ENCODE data around the gene PNMA6E.
"Not testable (repeated sequence)": the region's sequence is repeated elsewhere in the genome, so short reads cannot be mapped to it uniquely, and the experiment has no call there.

PNMA6E gene

DNA sequence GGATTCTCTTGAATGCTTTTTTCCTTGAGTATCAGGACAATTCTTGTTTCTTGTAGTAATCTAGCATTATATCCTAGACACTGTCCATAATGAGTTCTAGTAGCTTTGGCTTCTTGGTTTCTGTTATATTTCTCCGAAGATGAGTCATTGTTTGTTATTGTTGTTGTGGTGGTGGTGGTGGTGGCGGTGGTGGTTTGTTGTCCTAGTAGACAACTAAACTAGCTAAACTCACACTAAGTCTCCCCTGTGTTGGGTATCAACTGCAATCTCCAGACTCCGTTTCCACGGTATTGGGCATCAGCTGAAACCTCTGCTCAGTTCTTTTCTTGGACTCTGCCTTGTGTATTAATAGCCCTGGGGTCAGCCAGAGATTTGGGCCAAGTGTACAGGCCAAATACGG, 3.2 kb upstream of the PNMA6E start:
- H3K27ac Mint-ChIP-seq; H3K9me3 Mint-ChIP-seq; H3K36me3 Mint-ChIP-seq; H3K4me1 Mint-ChIP-seq; DNase-seq (ENCODE audit: low spot score in 2 of 2); H3K4me3 Mint-ChIP-seq: not testable (repeated sequence)
- peak; percentile 40 for ATAC-seq

DNA sequence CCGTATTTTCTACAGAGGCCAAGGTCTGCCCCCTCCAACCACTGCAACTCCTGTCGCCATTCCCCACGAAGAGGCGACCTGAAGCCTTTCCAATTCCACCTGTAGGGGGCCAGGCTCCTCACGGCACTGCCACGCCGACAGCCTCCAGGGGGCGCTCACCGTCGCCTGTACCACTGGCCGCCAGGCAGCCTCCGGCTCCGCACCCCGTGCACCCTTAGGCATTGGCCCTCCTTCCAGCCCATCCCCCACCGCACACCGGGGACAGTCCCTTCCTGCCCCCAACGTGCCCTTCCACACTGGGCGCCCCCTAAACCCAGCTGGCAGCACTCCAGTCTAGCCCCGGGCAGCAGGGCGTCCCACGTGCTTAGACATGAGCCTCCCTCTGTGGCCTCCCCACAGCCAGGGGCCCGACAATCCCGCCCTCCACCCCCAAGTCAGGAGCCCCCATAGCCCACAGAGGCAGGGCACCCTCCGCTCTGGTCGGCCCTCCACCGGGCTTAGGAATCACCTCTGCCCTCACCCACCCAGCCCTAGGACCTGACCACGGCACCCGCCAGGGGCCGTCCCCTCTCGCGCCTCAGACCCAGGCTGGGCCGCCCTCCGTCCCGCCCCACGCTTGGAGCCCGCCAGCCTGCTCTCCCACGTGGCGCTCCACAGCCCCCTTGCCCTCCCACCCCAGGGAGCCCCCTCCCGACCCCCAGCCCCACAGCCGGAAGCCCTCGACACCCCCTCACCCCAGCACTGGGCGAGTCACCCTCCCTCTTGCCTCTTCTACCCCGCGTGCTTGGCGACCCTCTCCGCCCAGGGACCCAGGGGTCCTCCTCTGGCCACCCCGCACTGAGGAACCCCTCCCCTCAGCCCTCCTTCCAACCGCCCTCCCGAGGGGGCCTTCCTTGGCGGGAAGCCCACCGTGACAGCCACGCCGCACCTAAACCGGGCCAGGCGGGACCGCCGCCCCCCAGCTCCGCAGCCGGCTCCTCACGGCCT, 711 bp downstream of the PNMA6E start:
- DNase-seq (ENCODE audit: low spot score in 2 of 2) (peak; percentile 56 to 70), ATAC-seq (peak; percentile 78)
- no peak overlapping the region for H3K4me3 Mint-ChIP-seq
- H3K9me3 Mint-ChIP-seq: no peaks in the 10 kb centered on the region
- H3K4me1 Mint-ChIP-seq: peaks cover 7% of the 10 kb centered on the region
- H3K27ac Mint-ChIP-seq: no peak overlapping the region
- H3K36me3 Mint-ChIP-seq: no peaks in the 10 kb centered on the region

DNA sequence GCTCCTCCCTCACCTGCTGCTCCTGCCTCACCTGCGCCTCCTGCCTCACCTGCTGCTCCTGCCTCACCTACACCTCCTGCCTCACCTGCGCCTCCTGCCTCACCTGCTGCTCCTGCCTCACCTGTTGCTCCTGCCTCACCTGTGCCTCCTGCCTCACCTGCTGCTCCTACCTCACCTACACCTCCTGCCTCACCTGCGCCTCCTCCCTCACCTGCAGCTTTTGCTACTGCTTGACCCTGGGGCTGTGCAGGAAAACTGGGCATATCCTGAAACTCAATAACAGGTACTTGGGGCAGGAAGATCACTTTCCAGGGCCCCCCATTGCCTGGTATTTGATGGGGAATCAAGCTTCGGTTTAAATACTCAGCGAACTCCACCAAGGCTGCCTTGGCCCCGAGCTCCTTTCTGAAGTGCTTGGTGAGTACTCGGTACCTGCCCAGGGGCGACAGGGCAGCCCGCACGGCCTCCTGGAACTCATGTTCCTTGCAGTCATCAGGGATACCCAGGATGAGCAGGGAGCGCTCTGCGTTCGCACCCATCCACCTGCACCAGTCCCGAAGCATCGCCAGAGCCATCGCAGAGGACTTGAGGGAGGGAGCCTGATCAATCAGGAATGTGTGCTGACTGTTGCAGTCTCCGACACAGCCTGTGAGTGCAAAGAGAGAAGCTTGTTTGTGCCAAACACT, 2.7 kb downstream of the PNMA6E start:
- peaks cover 19% of the 10 kb centered on the region for H3K4me1 Mint-ChIP-seq
- ATAC-seq (no peak), DNase-seq (ENCODE audit: low spot score in 2 of 2) (no peak)
- no peak overlapping the region for H3K4me3 Mint-ChIP-seq
- H3K27ac Mint-ChIP-seq: no peak overlapping the region
- H3K9me3 Mint-ChIP-seq: no peaks in the 10 kb centered on the region
- no peaks in the 10 kb centered on the region for H3K36me3 Mint-ChIP-seq

DNA sequence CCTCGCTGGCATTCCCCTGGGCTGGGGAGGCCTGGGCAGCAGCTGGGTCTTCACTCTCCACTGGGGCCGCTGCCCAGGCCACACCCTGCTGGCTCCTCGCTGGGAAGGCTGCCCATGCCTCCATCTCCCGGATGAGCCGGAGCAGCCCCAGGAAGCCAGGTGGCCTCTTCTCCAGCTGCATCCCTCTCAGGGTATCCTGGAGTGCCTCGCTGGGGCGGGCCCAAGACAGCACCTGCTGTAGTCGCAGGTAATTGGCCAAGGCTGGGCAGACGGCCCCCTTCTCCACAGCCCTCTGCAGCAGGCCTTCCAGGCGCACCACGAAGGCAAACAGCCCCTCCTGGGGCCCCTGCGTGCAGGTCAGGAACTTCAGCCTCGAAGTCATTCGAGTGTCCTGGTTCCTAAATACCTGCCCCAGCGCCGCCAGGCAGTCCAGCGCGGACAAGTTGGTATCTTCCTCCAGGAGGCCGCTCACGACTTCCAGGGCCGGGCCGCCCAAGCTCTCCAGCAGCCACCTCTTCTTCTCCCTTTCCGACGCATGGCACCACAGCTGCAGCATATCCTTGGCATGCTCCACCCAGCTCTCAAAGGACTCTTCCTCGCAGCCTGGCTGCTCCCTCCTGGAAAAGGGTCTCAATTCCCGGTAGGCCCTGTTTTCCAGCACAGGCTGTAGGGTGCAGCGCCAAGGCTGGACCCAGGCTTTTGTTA, 3.7 kb downstream of the PNMA6E start:
- no peak for ATAC-seq
- DNase-seq (ENCODE audit: low spot score in 2 of 2): no peak
- H3K36me3 Mint-ChIP-seq: no peaks in the 10 kb centered on the region
- H3K4me1 Mint-ChIP-seq: peaks cover 19% of the 10 kb centered on the region
- H3K9me3 Mint-ChIP-seq: no peaks in the 10 kb centered on the region
- no peak overlapping the region for H3K4me3 Mint-ChIP-seq
- H3K27ac Mint-ChIP-seq: no peak overlapping the region

DNA sequence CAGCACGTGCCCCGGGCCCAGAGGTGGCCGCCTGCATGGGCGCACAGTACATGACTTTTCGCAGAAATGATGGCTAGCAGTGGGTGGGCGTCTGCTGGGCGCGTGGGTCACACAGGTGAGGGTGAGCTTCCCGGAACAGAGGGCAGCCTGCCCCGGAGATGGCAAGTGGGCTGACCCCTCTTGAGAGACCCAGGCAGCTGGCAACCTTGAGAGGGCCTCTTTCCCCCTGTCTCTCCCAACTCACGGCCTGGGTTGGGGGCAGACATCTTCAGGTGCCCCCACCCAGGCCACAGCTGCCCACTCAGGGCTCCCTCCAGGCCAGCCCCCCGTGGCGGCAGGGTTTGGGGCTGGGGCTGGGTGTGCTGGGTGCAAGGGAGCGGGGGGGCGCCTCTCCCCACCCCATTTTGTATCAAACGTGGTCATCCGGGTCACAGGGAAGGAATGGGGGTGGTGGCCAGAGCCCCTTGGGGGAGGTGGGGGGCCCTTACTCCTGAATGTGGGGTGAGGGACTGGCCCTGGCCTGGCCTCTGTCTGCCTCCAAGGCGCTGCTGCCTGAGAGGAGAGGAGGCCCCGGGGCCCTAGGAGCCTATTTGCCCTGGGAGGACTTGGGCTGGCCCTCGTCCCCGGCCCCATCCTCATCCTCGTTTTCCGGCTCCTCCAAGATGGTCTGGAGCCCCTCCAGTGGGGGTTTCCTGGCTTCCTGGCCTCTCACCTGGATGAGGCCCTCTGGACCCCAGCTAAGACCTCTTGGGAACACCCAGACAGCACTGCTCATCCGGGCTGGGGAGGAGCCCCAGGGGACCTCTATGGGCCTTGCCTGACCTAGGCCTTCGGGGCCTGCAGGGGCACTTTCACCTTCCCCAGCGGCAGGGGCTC, 4.6 kb downstream of the PNMA6E start:
- no peak overlapping the region for H3K4me3 Mint-ChIP-seq
- no peaks in the 10 kb centered on the region for H3K9me3 Mint-ChIP-seq
- no peaks in the 10 kb centered on the region for H3K36me3 Mint-ChIP-seq
- H3K27ac Mint-ChIP-seq: no peak overlapping the region
- peaks cover 19% of the 10 kb centered on the region for H3K4me1 Mint-ChIP-seq
- DNase-seq (ENCODE audit: low spot score in 2 of 2) (no peak), ATAC-seq (no peak)

DNA sequence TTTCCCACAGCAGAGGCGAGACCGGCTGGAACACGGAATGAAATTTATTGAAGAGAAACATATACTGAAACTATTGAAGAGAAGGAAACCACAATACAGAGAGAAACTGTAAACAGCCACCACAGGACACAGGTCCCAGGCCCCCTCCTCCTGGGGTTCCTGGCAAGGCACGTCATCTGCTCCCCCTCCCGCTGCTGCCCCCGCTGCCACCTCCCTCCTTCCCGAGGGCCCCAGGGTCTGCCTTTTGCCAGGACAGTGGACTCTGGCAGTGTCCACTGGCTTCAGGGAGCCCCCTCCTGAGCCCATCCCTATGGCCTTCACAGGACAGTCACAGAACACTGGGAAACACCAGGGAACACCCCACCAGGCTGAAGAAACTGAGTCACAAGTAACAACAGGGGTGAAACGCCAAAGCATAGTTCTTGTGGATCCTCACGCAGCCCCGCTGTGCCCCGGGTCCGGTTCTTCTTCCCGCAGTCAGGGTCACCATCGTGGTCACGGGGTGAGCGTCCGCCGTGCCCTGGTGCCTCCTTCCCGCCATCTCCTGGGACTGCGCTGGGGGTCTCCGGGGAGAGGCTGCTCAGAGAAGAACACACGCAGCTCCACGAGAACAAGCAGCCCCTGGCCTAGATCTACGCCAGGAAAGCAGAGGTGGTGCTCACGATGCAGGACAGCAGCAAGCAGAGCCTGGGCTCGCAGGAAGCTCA, 5.4 kb downstream of the PNMA6E start:
- Mint-ChIP-seq H3K27ac (no peak overlapping the region), H3K9me3 (no peaks in the 10 kb centered on the region), H3K4me3 (no peak overlapping the region), H3K36me3 (no peaks in the 10 kb centered on the region), H3K4me1 (peaks cover 19% of the 10 kb centered on the region)
- DNase-seq (ENCODE audit: low spot score in 2 of 2) (no peak), ATAC-seq (no peak)

DNA sequence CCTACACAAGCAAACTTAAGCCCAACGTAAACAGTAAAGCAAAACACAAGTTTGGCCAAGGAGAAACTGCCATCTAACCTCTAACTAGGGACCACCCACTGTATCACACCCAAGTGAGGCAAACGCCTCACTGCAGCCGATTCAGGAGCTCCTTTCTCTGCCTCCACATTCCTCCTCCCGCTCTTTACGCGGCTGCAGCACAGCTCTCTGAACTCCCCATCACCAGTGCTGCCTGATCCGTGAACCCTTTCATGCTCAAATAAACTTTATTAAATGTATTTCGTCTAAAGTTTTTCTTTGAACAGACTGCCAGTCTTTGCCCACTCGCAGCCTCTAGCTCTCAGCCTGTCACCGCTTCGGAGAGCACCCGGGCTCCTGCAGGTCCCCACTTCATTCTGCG, 6.5 kb downstream of the PNMA6E start:
- no peaks in the 10 kb centered on the region for H3K36me3 Mint-ChIP-seq
- no peak for ATAC-seq

DNA sequence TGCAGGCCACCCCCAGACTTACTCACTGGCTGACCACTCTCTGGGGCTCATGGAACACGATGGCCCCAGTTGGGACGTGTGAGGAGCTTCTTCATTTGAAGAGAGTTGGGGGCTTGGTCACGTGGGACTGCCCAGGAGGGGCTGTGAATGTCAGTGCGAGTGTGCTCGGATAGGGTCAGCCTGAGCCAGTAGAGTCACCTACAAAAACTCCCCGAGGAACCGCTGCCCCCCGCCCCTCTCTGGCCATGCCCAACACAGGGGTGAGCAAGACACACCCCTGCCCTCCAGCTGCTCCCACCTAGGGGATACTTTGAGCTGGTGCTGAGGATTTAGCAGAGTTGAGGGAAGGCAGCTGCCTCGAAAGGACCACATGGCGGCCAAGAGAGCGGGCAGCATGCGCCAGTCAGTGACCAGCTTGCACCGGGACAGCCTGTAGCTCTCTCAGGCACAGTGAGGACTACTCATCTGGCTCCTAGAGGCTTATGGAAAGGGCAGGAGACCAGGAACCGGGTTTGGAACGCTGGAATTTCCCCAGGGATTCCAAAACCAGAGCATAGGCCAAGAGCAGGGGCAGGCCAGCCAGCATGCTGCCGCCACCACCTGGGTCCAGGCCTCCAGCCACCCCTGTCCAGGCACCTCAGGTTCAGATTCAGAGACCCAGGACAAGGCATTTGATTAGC, 8.4 kb downstream of the PNMA6E start:
- DNase-seq (ENCODE audit: low spot score in 2 of 2) (no peak), ATAC-seq (no peak)
- Mint-ChIP-seq H3K4me3 (no peak overlapping the region), H3K36me3 (no peaks in the 10 kb centered on the region), H3K4me1 (peaks cover 19% of the 10 kb centered on the region), H3K9me3 (no peaks in the 10 kb centered on the region), H3K27ac (no peak overlapping the region)

More for the DNA sequence above, 6.5 kb downstream of the PNMA6E start:
- Mint-ChIP-seq H3K27ac (no peak overlapping the region), H3K9me3 (no peaks in the 10 kb centered on the region), H3K4me1 (peaks cover 19% of the 10 kb centered on the region), H3K4me3 (no peak overlapping the region)
- DNase-seq (ENCODE audit: low spot score in 2 of 2): no peak

DNA sequence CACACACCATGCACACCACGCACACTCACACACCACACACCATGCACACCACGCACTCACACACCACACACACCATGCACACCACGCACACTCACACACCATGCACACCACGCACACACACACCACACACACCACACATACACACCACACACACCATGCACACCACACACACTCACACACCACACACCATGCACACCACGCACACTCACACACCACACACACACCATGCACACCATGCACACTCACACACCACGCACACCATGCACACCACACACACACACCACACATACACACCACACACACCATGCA, 11.7 kb downstream of the PNMA6E start:
- not testable (repeated sequence) for H3K27ac Mint-ChIP-seq; H3K36me3 Mint-ChIP-seq; H3K9me3 Mint-ChIP-seq; DNase-seq (ENCODE audit: low spot score in 2 of 2); ATAC-seq; H3K4me1 Mint-ChIP-seq; H3K4me3 Mint-ChIP-seq

DNA sequence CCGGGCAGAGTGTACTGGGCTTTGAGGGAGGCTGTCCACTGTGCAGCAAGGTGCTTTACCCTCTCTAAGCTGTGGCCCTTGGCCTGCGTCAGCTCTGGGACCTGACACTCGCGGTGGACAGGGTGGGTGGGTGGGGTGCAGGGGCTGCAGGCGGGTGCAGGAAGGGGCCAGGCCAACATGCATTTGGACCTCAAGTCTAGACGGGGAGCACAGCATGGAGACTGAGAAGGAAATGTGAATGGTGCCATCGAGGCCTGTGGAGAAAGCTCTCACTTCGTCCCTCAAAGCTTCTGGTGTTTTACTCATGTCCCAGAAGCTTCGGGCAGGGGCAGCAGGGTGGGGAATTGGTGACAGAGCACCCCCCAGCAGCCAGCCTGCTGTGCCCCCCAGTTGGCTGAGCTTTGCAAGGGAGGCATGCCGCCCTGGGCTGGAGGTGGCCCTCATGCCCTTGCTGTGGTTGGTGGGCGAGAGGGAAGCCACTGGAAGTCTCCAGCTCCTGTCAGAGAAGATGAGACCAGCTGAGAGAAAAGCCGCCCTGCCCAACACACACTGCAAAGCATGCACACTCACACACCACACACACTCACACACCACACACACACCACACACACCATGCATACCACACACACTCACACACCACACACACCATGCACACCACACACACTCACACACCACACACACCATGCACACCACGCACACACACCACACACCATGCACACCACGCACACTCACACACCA, 12.3 kb downstream of the PNMA6E start:
- H3K9me3 Mint-ChIP-seq: no peaks in the 10 kb centered on the region
- no peaks in the 10 kb centered on the region for H3K4me1 Mint-ChIP-seq
- no peak overlapping the region for H3K4me3 Mint-ChIP-seq
- no peaks in the 10 kb centered on the region for H3K36me3 Mint-ChIP-seq
- ATAC-seq (no peak), DNase-seq (ENCODE audit: low spot score in 2 of 2) (no peak)
- no peak overlapping the region for H3K27ac Mint-ChIP-seq

DNA sequence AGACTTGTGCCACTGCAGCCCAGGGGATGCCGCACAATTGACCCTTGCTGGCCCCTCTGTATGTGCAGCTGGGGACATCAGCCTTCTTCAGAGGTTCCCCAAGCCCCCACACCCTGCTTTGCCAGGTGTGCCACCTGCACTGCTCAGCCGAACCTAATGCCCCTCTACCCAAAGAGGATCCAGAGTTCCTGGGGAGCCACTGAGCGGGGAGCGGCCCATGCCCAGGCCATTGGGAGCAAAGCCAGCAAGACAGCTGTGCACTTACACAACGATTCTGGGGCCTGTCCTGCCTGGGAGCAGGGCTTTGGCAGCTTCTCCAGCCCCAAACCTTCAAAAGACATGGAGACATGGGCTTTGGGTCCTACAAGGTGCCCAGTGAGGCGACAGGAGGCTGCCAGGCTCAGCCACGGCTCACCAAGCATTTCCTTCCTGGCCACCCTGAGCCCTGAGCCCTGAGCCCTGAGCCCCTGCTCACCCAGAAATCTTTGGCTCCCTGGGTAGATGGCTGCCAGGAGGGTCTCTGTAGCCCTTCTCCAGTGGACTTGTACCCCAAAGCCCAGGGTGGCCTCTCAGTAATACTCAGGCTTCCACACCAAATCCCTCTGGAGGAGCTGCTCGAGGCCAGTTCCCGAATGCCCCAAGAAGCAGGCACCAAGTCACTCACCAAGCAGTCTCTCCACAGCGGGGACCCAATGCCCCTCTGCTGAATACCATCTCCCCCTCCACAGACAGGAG, 13.0 kb downstream of the PNMA6E start:
- no peak for ATAC-seq
- Mint-ChIP-seq H3K4me1 (no peaks in the 10 kb centered on the region), H3K27ac (no peak overlapping the region), H3K4me3 (no peak overlapping the region), H3K36me3 (no peaks in the 10 kb centered on the region), H3K9me3 (no peaks in the 10 kb centered on the region)
- DNase-seq (ENCODE audit: low spot score in 2 of 2): no peak

DNA sequence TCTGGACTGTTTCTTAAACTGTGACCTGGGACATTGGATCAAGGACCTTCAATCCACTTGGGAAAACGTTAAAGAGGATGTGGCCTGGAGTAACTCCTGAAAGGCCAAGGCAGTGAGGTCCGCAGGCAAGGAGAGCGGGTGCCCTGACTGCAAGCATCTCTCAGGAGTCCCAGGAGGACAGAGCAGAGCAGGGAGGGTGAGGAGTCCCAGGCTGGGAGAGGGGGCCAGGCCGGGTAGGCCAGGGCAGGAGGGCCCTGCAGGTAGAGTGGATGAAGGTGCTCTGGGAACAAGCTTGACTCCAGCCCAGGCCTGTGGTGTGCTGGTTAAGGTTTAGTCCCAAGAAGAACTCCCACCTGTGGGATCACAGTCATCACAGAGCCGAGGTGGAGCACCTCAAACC, 13.8 kb downstream of the PNMA6E start:
- Mint-ChIP-seq H3K9me3 (no peaks in the 10 kb centered on the region), H3K36me3 (no peaks in the 10 kb centered on the region), H3K4me3 (no peak overlapping the region), H3K4me1 (no peaks in the 10 kb centered on the region), H3K27ac (no peak overlapping the region)
- DNase-seq (ENCODE audit: low spot score in 2 of 2): no peak
- ATAC-seq: no peak

DNA sequence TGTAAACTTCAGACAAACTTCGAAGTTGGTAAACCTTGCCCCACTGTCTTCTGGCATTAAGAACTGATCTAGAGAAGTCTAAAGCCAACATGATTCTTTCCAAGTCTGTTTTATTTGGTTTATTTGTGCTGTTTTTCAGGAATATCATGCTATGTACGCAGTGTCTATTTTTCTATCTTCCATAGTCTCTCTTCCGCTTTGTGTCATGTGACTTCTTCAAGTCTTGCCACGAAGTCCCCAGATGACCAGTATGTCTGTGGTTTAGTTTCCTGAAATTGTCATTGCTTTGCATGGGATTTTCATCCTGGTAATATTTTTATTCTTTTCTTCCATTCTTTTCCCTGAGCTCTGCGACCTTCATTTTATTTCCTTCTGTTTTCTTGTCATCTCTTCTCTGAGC, 15.1 kb downstream of the PNMA6E start:
- DNase-seq (ENCODE audit: low spot score in 2 of 2) (no peak), ATAC-seq (no peak)
- Mint-ChIP-seq H3K4me3 (no peak overlapping the region), H3K36me3 (no peaks in the 10 kb centered on the region), H3K4me1 (no peaks in the 10 kb centered on the region), H3K9me3 (no peaks in the 10 kb centered on the region), H3K27ac (no peak overlapping the region)
